ENCODE data around the gene F8.

GRCh38 chrX:155026727-155027508 lies 4.4 kb upstream of the F8 start, which contains the start of gene FUNDC2:
- TF ChIP-seq POLR2A (IDR thresholded peaks at IDR 0.05) (peak; percentile 49 to 74), CTCF (IDR thresholded peaks at IDR 0.05) (no peak)
